SU-DHL-6 (cell line): ENCODE measurements around the gene RALGPS1.

Experiments
- H2AFZ ChIP-seq: fragments of 200-600 bp; sonication (generic); 2 replicates; pipeline ENCODE4 v1.6.1; 2014; ENCODE audit warnings: low read depth, mild to moderate bottlenecking, moderate library complexity, mixed read lengths, antibody characterized with exemption, low read length; ENCODE audit not compliant: severe bottlenecking
- H3F3A ChIP-seq: fragments of 200-600 bp; shearing (Covaris generic); 2 replicates; pipeline ENCODE4 v1.6.0; 2016; ENCODE audit warnings: antibody characterized with exemption, mild to moderate bottlenecking; ENCODE audit not compliant: insufficient read depth
- H3K27ac ChIP-seq: fragments of 200-600 bp; sonication (generic); 2 replicates; pipeline ENCODE4 v1.5.1; 2016; ENCODE audit warnings: low read depth, mild to moderate bottlenecking, low read length, moderate library complexity, mixed read lengths
- H3K27me3 ChIP-seq: fragments of 200-600 bp; sonication (generic), shearing (Covaris generic); 2 replicates; pipeline ENCODE4 v1.6.0; 2014; ENCODE audit warnings: mild to moderate bottlenecking, low read length
- H3K36me3 ChIP-seq: fragments of 200-600 bp; sonication (generic); 2 replicates; pipeline ENCODE4 v1.6.1; 2014; ENCODE audit warnings: mild to moderate bottlenecking, low read length, mixed read lengths
- H3K4me2 ChIP-seq: fragments of 300-600, 200-600 bp; shearing (Covaris generic), sonication (generic); 2 replicates; pipeline ENCODE4 v1.6.0; 2014; ENCODE audit warnings: low read length, low read depth, mild to moderate bottlenecking; ENCODE audit not compliant: poor library complexity, severe bottlenecking
- H3K4me3 ChIP-seq: fragments of 200-600 bp; sonication (generic); 2 replicates; pipeline ENCODE4 v1.5.1; 2014; ENCODE audit warnings: antibody characterized with exemption, low read length, mild to moderate bottlenecking, mixed read lengths; ENCODE audit not compliant: insufficient read depth, poor library complexity, severe bottlenecking
- H3K79me2 ChIP-seq: fragments of 200-600 bp; sonication (generic); 2 replicates; pipeline ENCODE4 v1.6.1; 2014; ENCODE audit warnings: mild to moderate bottlenecking, low read length, moderate library complexity; ENCODE audit not compliant: insufficient read depth
- H3K9ac ChIP-seq: fragments of 200-600 bp; sonication (generic); 2 replicates; pipeline ENCODE4 v1.7.0; 2014; ENCODE audit warnings: mild to moderate bottlenecking, low read length
- H3K9me2 ChIP-seq: fragments of 200-600 bp; sonication (generic); replicated peaks from 2 replicates; pipeline ENCODE4 v1.6.1; 2014; ENCODE audit warnings: low read length; ENCODE audit not compliant: insufficient read depth
- H3K9me3 ChIP-seq: fragments of 200-600 bp; sonication (generic); 2 replicates; pipeline ENCODE4 v1.6.1; 2014; ENCODE audit warnings: low read length, mixed read lengths; ENCODE audit not compliant: insufficient read depth
- H4K20me1 ChIP-seq: fragments of 200-600 bp; sonication (generic); 2 replicates; pipeline ENCODE4 v1.6.1; 2014; ENCODE audit warnings: low read depth, mild to moderate bottlenecking, antibody characterized with exemption, low read length, moderate library complexity, mixed read lengths
- CTCF ChIP-seq: fragments of 200-600 bp; sonication (generic); IDR thresholded peaks from one replicate; pipeline ENCODE4 v1.5.1; 2017; ENCODE audit warnings: antibody characterized with exemption, mild to moderate bottlenecking, low read length, moderate library complexity; ENCODE audit not compliant: insufficient read depth, poor library complexity, severe bottlenecking
- EZH2phosphoT487 ChIP-seq: fragments of 200-600 bp; sonication (generic), shearing (Covaris generic); conservative IDR thresholded peaks from 2 replicates; pipeline ENCODE4 v1.6.1; 2018; ENCODE audit warnings: mild to moderate bottlenecking, antibody characterized with exemption, low read length, moderate library complexity, mixed read lengths

The RALGPS1 gene

GRCh38 chr9:127102176-127102575, 187.6 kb downstream of the RALGPS1 start:
- H3K4me3 ChIP-seq, result no peak overlapping the region
- H3K9ac ChIP-seq, result no peak overlapping the region
- H3K27me3 ChIP-seq, result no peaks in the 10 kb centered on the region
- TF ChIP-seq EZH2phosphoT487 (no peak), CTCF (no peak)
- H3K79me2 ChIP-seq, result no peaks in the 10 kb centered on the region
- no peaks in the 10 kb centered on the region for H4K20me1 ChIP-seq
- no peaks in the 10 kb centered on the region for H3K36me3 ChIP-seq
- H2AFZ ChIP-seq, result no peak overlapping the region
- no peak overlapping the region for H3K4me2 ChIP-seq
- no peak overlapping the region for H3K27ac ChIP-seq
- H3F3A ChIP-seq, result no peaks in the 10 kb centered on the region
- H3K9me3 ChIP-seq, result no peaks in the 10 kb centered on the region
- no peaks in the 10 kb centered on the region for H3K9me2 ChIP-seq

DNA sequence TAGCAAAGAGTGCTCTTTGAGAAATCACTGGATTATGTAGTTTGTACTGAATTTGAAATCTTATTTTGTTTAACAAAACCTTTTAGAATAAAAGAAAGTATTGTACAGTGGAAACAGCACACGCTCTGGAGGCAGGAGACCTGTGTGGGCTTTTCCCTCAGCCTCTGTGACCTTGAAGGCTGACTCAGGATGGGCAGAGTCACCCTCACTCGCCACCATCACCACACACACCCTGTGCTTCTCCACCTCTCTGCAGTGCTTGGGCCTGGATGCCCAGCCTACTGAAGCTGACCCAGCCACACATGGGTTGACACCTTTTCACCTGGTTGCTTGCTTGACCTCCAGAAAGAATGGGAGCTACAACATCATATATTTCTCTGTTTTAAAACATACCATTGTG, 188.2 kb downstream of the RALGPS1 start:
- no peak for TF ChIP-seq EZH2phosphoT487
- no peak for TF ChIP-seq CTCF
- Histone ChIP-seq H3K4me3 (no peak overlapping the region), H3F3A (no peaks in the 10 kb centered on the region), H2AFZ (no peak overlapping the region), H3K27me3 (no peaks in the 10 kb centered on the region), H3K9me3 (no peaks in the 10 kb centered on the region), H3K36me3 (no peaks in the 10 kb centered on the region), H3K27ac (no peak overlapping the region), H3K79me2 (no peaks in the 10 kb centered on the region), H4K20me1 (no peaks in the 10 kb centered on the region), H3K9ac (no peak overlapping the region), H3K4me2 (no peak overlapping the region), H3K9me2 (no peaks in the 10 kb centered on the region)

DNA sequence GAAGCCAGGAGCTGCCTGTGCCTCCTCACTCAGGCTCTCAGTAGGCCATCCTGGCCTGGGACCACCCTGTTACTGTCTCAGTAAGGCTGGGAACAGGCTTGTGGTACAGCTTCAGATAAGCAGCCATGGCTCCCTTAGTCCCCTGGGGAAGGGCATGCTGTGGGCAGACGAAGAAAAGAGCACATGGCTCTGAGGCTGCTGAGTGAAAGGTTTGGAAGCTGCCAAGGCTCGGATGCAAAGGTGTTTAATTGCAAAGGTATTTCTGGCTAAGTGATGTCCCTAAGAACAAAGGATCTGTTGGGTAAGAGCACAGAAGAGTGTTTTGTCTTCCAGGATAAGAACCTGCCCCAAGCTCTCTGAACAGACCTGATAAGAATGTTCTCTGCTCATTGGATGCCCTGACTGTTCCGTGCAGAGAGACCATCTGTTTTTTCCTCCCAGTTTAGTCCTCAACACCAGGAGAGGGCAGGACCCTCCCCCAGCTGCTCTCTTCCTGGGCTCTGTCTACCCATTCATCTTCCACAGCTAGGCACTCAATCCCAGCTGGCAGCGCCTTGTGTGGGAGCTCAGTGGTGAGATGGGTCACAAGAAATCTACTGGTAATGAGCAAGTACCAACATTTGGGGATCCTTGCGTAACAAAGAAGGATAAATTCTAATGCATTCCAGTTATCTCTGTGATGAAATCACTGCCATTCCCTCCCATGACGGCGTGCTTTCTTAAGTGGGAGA, 190.2 kb downstream of the RALGPS1 start:
- Histone ChIP-seq H3K9me2 (no peaks in the 10 kb centered on the region), H3K9me3 (no peaks in the 10 kb centered on the region), H3K27me3 (no peaks in the 10 kb centered on the region), H3F3A (no peaks in the 10 kb centered on the region), H4K20me1 (no peaks in the 10 kb centered on the region), H3K79me2 (no peaks in the 10 kb centered on the region), H2AFZ (no peak overlapping the region), H3K4me3 (no peak overlapping the region), H3K36me3 (no peaks in the 10 kb centered on the region), H3K27ac (no peak overlapping the region), H3K4me2 (no peak overlapping the region), H3K9ac (no peak overlapping the region)
- TF ChIP-seq EZH2phosphoT487 (no peak), CTCF (no peak)
